ENCODE data around the gene APBB2.

DNA sequence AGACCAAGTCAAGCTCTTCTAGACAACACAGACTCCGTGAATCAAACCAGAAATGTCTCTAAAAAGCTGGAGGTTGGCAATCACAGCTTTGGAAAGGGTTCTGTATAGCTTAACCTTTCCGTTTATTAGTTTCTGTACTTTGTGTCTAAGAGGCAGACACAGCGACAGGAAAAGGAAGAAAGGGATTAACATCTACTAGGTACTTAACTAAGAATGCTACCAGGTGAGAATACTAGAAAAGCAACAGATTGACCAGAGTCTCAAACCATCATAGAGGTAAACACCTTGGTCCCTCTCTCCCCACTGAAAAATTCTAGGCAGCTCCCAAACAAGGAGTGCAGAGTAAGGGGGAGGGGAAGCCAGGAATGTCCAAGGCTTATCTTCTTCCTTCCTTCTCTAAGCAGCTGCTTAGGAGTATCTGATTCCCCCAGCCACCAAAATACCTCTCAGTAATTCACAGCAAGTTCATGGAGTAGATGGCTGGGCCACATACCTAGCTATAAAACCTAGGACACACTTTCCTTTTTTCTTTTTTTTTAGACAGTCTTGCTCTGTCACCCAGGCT is 80.8 kb downstream of the APBB2 start:
- TF ChIP-seq, protein P1, sequence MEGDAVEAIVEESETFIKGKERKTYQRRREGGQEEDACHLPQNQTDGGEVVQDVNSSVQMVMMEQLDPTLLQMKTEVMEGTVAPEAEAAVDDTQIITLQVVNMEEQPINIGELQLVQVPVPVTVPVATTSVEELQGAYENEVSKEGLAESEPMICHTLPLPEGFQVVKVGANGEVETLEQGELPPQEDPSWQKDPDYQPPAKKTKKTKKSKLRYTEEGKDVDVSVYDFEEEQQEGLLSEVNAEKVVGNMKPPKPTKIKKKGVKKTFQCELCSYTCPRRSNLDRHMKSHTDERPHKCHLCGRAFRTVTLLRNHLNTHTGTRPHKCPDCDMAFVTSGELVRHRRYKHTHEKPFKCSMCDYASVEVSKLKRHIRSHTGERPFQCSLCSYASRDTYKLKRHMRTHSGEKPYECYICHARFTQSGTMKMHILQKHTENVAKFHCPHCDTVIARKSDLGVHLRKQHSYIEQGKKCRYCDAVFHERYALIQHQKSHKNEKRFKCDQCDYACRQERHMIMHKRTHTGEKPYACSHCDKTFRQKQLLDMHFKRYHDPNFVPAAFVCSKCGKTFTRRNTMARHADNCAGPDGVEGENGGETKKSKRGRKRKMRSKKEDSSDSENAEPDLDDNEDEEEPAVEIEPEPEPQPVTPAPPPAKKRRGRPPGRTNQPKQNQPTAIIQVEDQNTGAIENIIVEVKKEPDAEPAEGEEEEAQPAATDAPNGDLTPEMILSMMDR (conservative IDR thresholded peaks at IDR 0.05) = no peak
- no peak for TF ChIP-seq ZFX (IDR thresholded peaks at IDR 0.05)
